NOMO-1 treated with dmso at 0.1 percent for 144 hours (cell line): ENCODE results near the gene PEX11G.
A peak's percentile ranks its signal among the peaks of the same experiment; 100 is the strongest.

ENCODE experiments used
- DNase-seq: peaks from one replicate; lab custom pipeline; 2025; ENCODE audit not compliant: unreplicated experiment; lab: John Stamatoyannopoulos, UW

The PEX11G gene

GRCh38 chr19:7522072-7522922 lies 33.5 kb upstream of the PEX11G start, which contains the start of gene MCOLN1:
Gene MCOLN1, plus strand, starts transcription at chr19:7522624. Its CDS starts 127 bp downstream, at chr19:7522751.
- DNase-seq, result peak; percentile 94

- no peak for DNase-seq
Measured at GRCh38 chr19:7521551-7522071, 32.8 kb upstream of the PEX11G start.

GRCh38 chr19:7520131-7521051 lies 31.6 kb upstream of the PEX11G start:
- DNase-seq, result no peak

DNA sequence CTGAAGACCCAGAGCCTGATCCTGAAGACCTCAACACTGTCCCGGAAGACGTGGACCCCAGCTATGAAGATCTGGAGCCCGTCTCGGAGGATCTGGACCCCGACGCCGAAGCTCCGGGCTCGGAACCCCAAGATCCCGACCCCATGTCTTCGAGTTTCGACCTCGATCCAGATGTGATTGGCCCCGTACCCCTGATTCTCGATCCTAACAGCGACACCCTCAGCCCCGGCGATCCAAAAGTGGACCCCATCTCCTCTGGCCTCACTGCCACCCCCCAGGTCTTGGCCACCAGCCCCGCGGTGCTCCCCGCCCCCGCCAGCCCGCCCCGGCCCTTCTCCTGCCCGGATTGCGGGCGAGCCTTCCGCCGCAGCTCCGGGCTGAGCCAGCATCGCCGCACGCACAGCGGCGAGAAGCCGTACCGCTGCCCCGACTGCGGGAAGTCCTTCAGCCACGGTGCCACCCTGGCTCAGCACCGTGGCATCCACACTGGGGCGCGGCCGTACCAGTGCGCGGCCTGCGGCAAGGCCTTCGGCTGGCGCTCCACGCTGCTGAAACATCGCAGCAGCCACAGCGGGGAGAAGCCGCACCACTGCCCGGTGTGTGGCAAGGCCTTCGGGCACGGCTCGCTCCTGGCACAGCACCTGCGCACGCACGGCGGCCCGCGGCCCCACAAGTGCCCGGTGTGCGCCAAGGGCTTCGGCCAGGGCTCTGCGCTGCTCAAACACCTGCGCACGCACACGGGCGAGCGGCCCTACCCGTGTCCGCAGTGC lies 30.7 kb upstream of the PEX11G start:
- DNase-seq, result no peak

- no peak for DNase-seq
Measured at GRCh38 chr19:7516878-7517277, 28.0 kb upstream of the PEX11G start.

- no peak for DNase-seq
Measured at GRCh38 chr19:7516333-7516732, 27.5 kb upstream of the PEX11G start.

DNA sequence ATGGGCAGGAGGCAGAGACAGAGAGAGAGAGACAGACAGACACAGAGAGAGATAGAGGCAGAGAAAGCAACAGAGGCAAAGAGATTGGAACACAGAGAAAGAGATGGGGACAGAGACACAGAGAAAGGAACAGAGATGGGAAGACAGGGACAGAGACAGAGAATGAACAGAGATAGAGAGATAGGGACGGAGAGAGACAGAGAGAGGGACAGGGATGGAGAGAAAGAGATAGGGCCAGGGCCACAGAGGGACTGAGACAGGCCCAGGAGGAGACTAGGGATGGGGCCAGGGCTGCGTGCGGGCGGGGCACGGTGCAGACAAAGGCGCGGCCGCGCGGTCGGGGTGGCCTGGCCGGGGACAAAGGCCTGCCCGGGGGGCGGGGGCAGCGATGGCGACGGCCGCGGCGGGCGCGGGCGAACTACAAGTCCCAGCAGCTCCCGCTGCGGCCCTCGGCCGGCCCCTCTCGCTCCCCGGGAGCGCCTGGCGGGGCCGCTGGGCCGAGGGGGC lies 26.9 kb upstream of the PEX11G start, which contains the start of gene ZNF358:
ZNF358 (plus strand) TSS at position 459 of the 507 bp plus-strand sequence. CDS start 3,140 bp downstream, outside the sequence.
- no peak for DNase-seq

DNA sequence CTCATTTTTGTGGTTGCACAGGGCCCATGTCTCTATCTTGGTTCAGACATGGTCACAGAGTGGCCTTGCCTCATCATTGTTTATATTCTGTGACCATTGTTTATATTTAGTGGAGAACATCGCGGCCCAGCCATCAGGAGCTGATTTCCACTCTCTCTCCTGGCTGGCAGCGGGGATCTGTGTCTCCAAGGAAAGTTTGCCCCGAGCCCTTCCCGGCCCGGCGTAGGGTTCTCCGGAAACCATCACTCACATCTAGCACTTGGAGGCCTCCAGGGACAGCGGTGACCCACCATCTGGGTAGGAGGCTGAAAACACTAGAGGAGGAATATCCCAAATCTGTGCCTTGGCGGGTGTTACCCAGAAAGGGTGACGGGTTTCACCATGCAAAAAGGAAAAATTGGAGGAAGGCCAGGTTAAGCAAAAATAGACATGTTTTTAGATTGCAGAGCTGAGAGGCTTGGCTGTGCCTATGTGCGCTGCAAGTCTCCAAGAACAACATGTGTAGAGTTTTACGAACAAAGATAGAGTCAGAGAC lies 26.3 kb upstream of the PEX11G start:
- DNase-seq, result no peak

- no peak for DNase-seq
Measured at GRCh38 chr19:7513809-7514642, 25.2 kb upstream of the PEX11G start.

DNA sequence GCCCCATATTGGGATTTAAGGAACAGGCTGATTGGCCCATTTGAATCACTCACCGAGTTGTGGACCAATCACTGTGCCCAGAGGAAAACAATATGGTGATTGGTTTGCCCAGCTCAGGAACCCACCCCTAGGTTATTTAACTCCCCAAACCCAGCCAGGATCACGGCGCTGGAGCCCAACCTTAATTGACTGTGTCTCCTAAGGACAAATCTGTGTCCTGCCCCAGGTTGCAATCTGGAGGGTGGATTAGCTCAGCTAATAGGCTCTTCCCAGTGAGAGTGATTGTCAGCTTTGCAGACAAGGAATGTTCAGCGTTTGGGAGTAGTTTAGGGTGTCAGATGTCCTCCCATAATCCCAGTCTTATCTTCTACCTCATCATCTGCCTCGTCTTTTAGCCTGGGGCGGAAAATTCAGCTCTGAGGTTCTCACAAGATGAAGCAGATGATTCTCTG lies 23.6 kb upstream of the PEX11G start:
- DNase-seq, result no peak

DNA sequence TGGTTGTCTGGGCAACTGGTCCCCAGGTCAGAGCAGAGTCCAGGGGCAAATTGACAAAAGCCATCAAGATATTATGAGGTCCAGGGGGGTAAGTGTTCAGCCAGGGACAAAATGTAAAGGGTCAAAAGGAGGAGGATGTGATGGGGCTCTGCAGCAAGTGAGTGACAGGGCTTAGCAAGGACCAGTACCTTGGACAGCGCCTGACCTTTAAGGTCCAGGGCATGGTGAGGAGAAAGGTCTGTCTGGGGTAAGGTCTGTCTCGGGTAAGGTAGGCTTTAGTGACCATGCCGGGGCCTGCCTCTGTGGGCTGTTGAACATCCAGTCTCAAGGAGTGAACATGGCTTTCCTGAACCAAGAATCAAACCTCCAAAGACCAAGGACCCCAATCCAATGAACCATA lies 20.8 kb upstream of the PEX11G start:
- no peak for DNase-seq

- DNase-seq, result no peak
Measured at GRCh38 chr19:7507884-7508283, 19.0 kb upstream of the PEX11G start.

GRCh38 chr19:7506385-7507328 lies 17.8 kb upstream of the PEX11G start:
- DNase-seq, result peak; percentile 67

- DNase-seq, result no peak
Measured at GRCh38 chr19:7505682-7506384, 17.0 kb upstream of the PEX11G start.

GRCh38 chr19:7505288-7505681 lies 16.4 kb upstream of the PEX11G start:
- DNase-seq, result no peak

DNA sequence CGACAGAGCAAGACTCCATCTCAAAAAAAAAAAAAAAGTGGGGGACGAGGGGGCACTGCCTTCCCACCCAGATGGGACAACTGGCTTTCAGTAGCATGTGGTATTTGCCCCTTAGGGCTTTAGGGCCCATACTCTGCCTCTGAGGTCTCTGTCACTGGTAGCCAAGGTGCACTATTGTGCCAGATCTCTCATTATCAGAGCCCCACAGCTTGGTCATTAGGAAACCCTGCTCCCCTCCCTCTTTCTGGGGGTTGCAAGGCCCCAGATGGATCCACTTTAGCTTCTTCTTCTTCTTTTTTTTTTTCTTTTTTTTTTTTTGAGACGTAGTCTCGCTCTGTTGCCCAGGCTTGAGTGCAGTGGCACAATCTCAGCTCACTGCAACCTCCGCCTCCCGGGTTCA lies 15.8 kb upstream of the PEX11G start:
- DNase-seq, result no peak

DNA sequence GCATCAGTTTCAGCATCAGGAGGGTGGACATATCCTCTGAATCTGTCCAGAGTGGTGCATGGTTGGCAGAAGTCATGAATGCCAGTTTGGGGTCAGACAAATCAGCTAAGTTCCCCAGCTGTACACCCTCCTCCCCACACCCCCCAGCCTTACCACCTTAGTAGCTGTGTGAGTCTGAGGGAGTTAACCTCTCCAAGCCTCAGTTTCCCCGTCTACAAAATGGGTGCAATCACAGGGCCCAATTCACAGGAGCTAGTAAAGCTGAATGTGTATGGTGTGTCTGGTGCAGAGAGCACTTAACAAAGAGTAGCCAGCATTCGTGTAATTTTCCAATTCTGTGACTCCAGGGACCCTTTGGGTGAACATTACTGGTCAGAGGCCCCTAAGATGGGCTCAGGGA lies 13.7 kb upstream of the PEX11G start:
- DNase-seq, result no peak
